Measurements from ENCODE around the gene YWHAB. TPM values are rescaled to one million over a fixed set of nuclear protein-coding genes. Genes with fewer than 3 reads are reported as not detected.

The YWHAB gene
- total and polyA plus RNA-seq, 2 of the 4 experiments (the other 2 are of a cell fraction): 78.0 to 102 TPM

DNA sequence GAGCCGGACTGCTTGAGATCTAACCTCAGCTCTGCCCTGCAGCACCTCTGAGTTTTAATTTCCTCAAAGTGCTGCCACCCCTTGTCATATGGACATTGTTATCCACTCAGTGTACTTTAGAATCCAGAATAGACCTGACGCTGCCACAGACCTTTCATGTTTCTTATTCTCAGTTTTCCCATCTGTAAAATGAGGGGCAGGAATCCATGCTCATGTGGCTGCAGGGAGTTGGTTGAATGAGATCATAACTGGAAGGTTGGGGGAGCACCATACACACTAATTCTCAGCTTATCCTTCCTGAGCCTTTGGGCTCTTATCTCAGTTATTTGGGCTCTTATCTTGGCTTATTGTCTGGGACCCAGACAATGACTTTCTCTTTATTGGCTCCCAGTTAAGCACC is 26.7 kb downstream of the YWHAB start:
- ATAC-seq (ENCODE audit: low read depth) (no peak), DNase-seq (no peak)
- Histone ChIP-seq H2BK20ac (ENCODE audit: low read depth, low read length) (no peak overlapping the region), H2BK5ac (ENCODE audit: low read depth, low read length, poor library complexity, severe bottlenecking) (no peak overlapping the region), H3K27me3 (ENCODE audit: control insufficient read depth, insufficient read depth, low read length) (no peaks in the 10 kb centered on the region), H3K27ac (ENCODE audit: insufficient read depth, low read length) (no peak overlapping the region), H3K79me1 (ENCODE audit: low read depth in 1 of 2, low read length in 2 of 2) (peaks cover 12 to 16% of the 10 kb centered on the region in 2 experiments), H3K23ac (ENCODE audit: low read depth, low read length) (no peak overlapping the region), H4K8ac (ENCODE audit: low read depth in 2 of 2, low read length in 2 of 2) (no peak overlapping the region), H4K20me1 (ENCODE audit: insufficient read depth, low read length) (peaks cover 9% of the 10 kb centered on the region; the same call in 1 of the 2 replicates), H2BK120ac (ENCODE audit: low read depth, low read length) (no peak overlapping the region), H4K91ac (ENCODE audit: insufficient read depth, low read depth, low read length) (no peak overlapping the region), H4K5ac (ENCODE audit: low read depth, low read length) (no peak overlapping the region), H2AFZ (replicated peaks; ENCODE audit: low read length, poor library complexity) (no peak overlapping the region), H3K9me3 (ENCODE audit: control insufficient read depth, insufficient read depth, low read length) (no peaks in the 10 kb centered on the region), H3K4ac (ENCODE audit: low read depth, low read length) (no peak overlapping the region), H3K4me1 (ENCODE audit: control insufficient read depth, insufficient read depth, low read length) (peaks cover 4% of the 10 kb centered on the region), H3K14ac (replicated peaks; ENCODE audit: low read depth, low read length) (no peak overlapping the region), H3K56ac (ENCODE audit: extremely low read depth, insufficient read depth, low read length) (no peak overlapping the region), H3K4me3 (ENCODE audit: insufficient read depth, low read depth, low read length) (no peak overlapping the region), H2AK9ac (replicated peaks; ENCODE audit: low read depth, low read length, poor library complexity) (no peak overlapping the region), H2BK15ac (ENCODE audit: low read depth, low read length) (no peak overlapping the region), H3K9me1 (ENCODE audit: insufficient read depth, low read length) (peaks cover 12% of the 10 kb centered on the region), H3K18ac (ENCODE audit: low read depth, low read length) (no peak overlapping the region), H3K4me2 (ENCODE audit: low read depth, low read length) (no peak overlapping the region), H3K9ac (ENCODE audit: low read depth, low read length) (no peak overlapping the region), H2AK5ac (ENCODE audit: low read depth, low read length) (no peak overlapping the region), H3K36me3 (ENCODE audit: control insufficient read depth, insufficient read depth, low read length) (peaks cover 24% of the 10 kb centered on the region)
- BruUV-seq (replicated peaks): no TSS peak
- dilution Hi-C loops (cut with HindIII; ENCODE audit: low sequenced_read_pairs, unreplicated experiment) (no loop called here), intact Hi-C loops (cut with micrococcal nuclease) (no loop called here), in situ Hi-C loops (cut with MboI; ENCODE audit: low sequenced_read_pairs) (no loop called here)
- POLR2A ChIA-PET (ENCODE audit: unreplicated experiment): interaction anchor here (0.6 kb wide), 1 partner anchor 78 kb away, joined by 11 read pairs; no protein-coding TSS in a partner anchor
- TF ChIP-seq, protein P1, sequence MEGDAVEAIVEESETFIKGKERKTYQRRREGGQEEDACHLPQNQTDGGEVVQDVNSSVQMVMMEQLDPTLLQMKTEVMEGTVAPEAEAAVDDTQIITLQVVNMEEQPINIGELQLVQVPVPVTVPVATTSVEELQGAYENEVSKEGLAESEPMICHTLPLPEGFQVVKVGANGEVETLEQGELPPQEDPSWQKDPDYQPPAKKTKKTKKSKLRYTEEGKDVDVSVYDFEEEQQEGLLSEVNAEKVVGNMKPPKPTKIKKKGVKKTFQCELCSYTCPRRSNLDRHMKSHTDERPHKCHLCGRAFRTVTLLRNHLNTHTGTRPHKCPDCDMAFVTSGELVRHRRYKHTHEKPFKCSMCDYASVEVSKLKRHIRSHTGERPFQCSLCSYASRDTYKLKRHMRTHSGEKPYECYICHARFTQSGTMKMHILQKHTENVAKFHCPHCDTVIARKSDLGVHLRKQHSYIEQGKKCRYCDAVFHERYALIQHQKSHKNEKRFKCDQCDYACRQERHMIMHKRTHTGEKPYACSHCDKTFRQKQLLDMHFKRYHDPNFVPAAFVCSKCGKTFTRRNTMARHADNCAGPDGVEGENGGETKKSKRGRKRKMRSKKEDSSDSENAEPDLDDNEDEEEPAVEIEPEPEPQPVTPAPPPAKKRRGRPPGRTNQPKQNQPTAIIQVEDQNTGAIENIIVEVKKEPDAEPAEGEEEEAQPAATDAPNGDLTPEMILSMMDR (conservative IDR thresholded peaks at IDR 0.05; ENCODE audit: low read depth, low read length): no peak
- CTCF ChIA-PET: no interaction called here
- 100% methylated on average over 1 of the region's 2 CpGs; no CpG with 5 or more reads in 1 of the 2 experiments for WGBS, 2 experiments (ENCODE audit: extremely low coverage in 2 of 2, insufficient read length in 1 of 2)

All from IMR-90 (cell line).